ENCODE measurements around the gene TAC3.

DNA sequence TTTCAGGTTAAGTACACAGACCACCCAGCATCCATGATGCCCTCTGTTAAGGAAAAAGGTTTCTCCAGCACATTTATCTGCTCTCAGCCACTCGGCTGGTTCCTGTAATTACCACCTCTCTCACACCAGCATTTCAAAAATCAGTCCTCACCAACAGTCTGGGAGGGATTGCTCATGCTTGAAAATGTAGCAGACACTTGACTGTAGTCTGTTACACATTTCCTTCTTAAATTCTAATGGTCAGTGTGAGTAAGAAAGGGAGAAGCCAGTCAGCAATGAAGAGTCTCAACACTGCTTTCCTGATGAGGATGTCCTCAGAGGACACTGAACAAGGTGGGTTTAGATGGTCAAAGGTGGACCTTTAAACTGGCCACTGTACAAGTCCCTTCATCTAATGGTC, 15.9 kb downstream of the TAC3 start:
- TF ChIP-seq EP300 (IDR thresholded peaks at IDR 0.05) = no peak
- TF ChIP-seq, protein P1, sequence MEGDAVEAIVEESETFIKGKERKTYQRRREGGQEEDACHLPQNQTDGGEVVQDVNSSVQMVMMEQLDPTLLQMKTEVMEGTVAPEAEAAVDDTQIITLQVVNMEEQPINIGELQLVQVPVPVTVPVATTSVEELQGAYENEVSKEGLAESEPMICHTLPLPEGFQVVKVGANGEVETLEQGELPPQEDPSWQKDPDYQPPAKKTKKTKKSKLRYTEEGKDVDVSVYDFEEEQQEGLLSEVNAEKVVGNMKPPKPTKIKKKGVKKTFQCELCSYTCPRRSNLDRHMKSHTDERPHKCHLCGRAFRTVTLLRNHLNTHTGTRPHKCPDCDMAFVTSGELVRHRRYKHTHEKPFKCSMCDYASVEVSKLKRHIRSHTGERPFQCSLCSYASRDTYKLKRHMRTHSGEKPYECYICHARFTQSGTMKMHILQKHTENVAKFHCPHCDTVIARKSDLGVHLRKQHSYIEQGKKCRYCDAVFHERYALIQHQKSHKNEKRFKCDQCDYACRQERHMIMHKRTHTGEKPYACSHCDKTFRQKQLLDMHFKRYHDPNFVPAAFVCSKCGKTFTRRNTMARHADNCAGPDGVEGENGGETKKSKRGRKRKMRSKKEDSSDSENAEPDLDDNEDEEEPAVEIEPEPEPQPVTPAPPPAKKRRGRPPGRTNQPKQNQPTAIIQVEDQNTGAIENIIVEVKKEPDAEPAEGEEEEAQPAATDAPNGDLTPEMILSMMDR (IDR thresholded peaks at IDR 0.05) = no peak
- no peak for TF ChIP-seq POLR2A (IDR thresholded peaks at IDR 0.05)

Data from sigmoid colon (tissue), 4 donors.